ENCODE measurements around the gene PPP6C.

DNA sequence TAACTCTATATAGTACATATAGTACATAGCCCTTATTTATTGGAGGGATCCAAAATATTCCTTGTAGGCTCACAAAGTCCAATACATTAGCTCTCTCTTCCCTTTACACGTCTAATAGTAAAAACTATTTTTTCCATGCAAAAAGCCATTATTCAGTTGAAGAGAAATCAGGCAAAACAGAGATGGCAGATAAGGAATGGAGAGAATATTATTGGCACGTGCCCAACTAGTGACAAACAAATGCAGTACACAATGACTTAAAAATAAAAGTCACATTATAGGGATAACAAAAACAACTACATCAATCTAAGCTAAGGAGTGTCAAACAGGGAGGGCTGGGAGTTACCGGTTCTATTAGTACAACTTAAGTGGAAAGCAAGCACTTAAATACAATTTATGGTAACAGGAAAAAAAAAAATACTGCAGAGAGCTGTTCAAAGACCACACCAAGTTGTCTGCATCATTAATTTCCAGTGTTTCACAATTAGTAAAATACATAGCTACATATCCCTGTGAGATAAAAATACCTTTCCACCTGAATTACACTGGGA lies 42.1 kb downstream of the PPP6C start:
- TF ChIP-seq EZH2phosphoT487 (IDR thresholded peaks at IDR 0.05; ENCODE audit: low read depth) (no peak), CTCF (IDR thresholded peaks at IDR 0.05; ENCODE audit: low read depth, low read length) (no peak)
